SH-SY5Y (cell line): Measurements from ENCODE around the gene PON3.

Experiments
- GATA2 ChIP-seq: IDR thresholded peaks from 2 replicates; pipeline ENCODE4 v1.6.1; 2011; ENCODE audit warnings: mild to moderate bottlenecking, low read depth, low read length
- GATA3 ChIP-seq: IDR thresholded peaks from 2 replicates; pipeline ENCODE4 v1.6.1; 2011; ENCODE audit warnings: low read depth, mild to moderate bottlenecking, low read length, moderate library complexity

The PON3 gene

GRCh38 chr7:95396136-95397032 lies at the start of gene PON3:
Gene PON3 (minus strand): TSS chr7:95396375. CDS start chr7:95396350, 25 bp downstream.
- TF ChIP-seq GATA3 (no peak), GATA2 (no peak)

- TF ChIP-seq GATA3 (no peak), GATA2 (no peak)
These were observed 48.6 kb upstream of the PON3 start for GRCh38 chr7:95444796-95445195.

GRCh38 chr7:95441042-95441823 lies 45.1 kb upstream of the PON3 start:
- no peak for TF ChIP-seq GATA2
- no peak for TF ChIP-seq GATA3

- TF ChIP-seq GATA3 (no peak), GATA2 (no peak)
These were observed 44.3 kb upstream of the PON3 start for GRCh38 chr7:95440394-95441038.

- TF ChIP-seq GATA2 (no peak), GATA3 (no peak)
These were observed 40.2 kb upstream of the PON3 start for GRCh38 chr7:95436407-95436806.

- TF ChIP-seq GATA3 (no peak), GATA2 (no peak)
These were observed 39.2 kb upstream of the PON3 start for GRCh38 chr7:95435422-95435780.

GRCh38 chr7:95434557-95435421 lies 38.6 kb upstream of the PON3 start, which contains the start of gene PON2:
Gene PON2 (minus strand): TSS chr7:95435028. CDS start chr7:95434951, 77 bp downstream.
- no peak for TF ChIP-seq GATA2
- no peak for TF ChIP-seq GATA3

GRCh38 chr7:95433952-95434556 lies 37.9 kb upstream of the PON3 start:
- no peak for TF ChIP-seq GATA2
- TF ChIP-seq GATA3, result no peak

- TF ChIP-seq GATA3 (no peak), GATA2 (no peak)
These were observed 37.0 kb upstream of the PON3 start for GRCh38 chr7:95433129-95433528.

GRCh38 chr7:95432606-95433005 lies 36.4 kb upstream of the PON3 start:
- TF ChIP-seq GATA2 (no peak), GATA3 (no peak)

- TF ChIP-seq GATA2, result no peak
- no peak for TF ChIP-seq GATA3
These were observed 34.7 kb upstream of the PON3 start for GRCh38 chr7:95430864-95431263.

- TF ChIP-seq GATA2 (no peak), GATA3 (no peak)
These were observed 33.2 kb upstream of the PON3 start for GRCh38 chr7:95429241-95429990.

- TF ChIP-seq GATA3 (no peak), GATA2 (no peak)
These were observed 31.8 kb upstream of the PON3 start for GRCh38 chr7:95427914-95428516.
